A549 treated with DMSO at 1 μM for 4 hours (cell line): ENCODE results near the gene C11orf16. TPM values are rescaled to one million over a fixed set of nuclear protein-coding genes. Genes with fewer than 3 reads are reported as not detected.

Experiments used
- total RNA-seq: library from RNA; stranded (reverse); fragments of 200-300 nt; extraction: Qiagen RNA extraction; gene quantifications from 5 replicates; pipeline ENCODE4 v1.2.3, GENCODE V29; 2022; ENCODE audit warnings: low read depth

C11orf16 gene, protein sequence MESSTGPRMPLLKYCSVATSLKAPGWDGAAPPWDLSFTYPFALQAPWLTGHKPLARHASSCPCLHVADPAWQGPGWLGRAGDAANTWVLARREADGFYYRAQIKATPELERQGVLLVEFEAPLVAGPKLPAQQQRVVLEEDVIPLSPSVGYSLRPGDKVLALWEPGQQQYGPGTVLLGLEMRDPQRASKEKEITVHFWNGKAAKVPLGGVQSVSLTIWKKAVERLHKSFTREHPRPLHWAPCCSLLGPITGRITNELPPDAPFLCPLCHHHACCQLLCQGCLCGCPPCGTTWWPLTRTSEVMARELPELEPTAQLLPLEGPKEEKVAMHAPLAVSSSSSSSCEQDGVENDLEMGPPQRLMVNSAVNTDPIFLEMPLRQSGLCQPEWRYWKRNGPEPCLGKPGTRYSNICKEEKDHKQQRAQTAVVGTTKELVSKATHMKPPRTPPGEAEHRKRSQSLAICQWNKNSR
- total RNA-seq, result not detected in 5 replicates

DNA sequence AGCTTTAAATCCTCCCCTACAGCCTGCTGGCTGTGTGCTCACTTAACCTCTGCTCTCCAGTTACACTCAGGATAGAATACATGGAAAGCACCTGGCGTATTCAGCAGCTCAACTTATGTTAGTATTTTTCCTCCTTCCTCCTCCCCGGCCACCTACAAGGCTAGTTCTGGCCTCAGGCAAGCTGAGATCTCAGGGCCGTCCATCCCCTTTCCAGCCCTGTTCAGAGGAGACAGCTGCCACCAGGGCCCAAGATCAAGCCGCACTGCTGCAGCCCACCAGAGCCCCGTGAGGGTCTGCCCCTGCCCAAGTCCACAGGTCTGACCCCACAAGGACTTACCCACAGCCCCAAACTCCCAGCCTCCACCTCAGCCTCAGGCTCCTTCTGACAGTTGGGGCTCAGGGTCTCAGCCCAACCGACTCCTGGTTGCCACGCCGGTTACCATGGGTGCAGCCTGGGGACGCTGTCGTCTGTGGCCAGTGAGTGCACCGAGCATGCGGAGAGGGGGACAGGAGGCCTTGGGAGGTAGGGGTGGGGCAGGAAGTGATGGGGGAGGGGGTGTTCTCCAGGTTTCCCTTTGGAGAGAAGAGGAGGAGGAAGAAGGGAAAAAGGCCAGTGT lies at the start of gene C11orf16:
TSS of gene C11orf16 (minus strand) at position 384 of the 617 bp plus-strand sequence. CDS start 639 bp downstream, outside the sequence.

DNA sequence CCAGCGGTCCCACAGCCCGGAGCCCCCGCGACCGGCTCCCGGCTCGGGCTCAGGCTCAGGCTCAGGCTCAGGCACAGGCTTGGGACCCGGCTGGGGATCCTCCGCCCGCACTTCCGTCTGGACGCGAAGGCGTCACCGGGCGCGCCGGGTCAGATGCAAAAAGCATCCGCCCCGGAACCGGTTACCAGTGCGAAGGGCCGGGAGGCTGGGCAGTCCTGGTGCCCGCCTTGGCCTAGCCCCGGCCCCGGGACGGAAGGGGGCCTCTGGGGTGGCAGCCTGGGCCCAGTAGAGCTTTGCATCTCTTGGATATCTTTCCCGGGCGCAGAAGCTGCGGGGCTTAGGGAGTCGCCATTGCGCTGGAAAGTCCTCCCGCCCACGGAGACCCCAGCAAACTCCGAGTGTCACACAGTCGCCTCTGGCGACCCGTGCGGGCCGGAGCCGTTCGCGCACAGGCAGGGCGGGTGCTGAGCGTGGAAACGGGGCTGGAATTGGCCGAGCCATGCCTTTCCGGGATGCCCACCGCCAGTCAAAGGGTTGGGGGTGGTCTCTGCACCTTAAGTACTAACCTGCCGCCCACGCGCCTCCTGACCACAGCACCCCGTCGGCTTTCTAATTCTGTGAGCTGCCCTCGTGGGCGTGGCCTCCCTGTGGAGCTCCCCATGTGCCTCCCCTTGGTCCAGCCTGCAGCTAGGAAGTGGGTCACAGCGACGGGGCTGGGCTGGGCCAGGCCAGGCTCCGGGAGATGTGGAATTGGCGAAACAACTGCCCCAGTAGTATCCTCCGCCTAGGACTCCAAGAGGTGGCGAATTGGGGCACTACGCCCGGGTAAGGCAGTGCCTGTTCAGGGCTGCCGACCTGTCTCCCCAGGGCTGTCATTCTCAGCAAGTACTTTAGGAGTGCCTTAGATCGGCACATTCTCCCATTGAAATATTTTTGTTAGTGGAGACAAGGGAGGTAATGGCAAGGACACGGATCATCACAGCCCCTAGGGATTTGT lies 31.9 kb upstream of the C11orf16 start, which contains the start of gene TMEM9B:
TSS of gene TMEM9B (minus strand) at position 119 of the 997 bp plus-strand sequence. CDS start 129 bp downstream, outside the sequence.

DNA sequence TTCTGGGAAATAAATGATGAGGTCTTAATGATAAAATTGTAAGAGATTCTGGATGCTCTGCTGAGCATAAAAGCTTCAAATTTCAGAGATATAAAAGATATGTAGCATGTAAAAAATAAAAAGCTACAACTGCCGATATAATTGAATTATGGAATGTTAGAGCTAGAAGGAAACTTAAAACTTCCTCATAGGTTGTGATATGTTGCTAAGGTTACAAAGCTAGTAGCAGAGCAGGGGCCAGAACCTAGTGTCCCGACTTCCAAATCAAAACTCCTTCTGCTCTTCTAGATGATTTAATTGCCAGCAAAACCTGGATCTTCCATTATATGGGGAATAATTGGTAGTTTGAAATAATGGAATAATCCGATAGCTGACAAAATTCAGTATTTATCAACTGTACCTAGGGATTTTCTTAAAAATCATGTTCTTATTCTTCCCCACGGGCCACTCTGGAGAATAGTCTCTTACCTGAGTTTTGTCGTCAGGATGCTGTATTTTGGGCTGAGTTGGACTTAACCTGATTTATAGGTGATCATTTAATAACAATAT lies 9.8 kb upstream of the C11orf16 start, which contains the start of gene ASCL3:
TSS of gene ASCL3 (minus strand) at position 499 of the 549 bp plus-strand sequence. CDS start 4,855 bp downstream, outside the sequence.

DNA sequence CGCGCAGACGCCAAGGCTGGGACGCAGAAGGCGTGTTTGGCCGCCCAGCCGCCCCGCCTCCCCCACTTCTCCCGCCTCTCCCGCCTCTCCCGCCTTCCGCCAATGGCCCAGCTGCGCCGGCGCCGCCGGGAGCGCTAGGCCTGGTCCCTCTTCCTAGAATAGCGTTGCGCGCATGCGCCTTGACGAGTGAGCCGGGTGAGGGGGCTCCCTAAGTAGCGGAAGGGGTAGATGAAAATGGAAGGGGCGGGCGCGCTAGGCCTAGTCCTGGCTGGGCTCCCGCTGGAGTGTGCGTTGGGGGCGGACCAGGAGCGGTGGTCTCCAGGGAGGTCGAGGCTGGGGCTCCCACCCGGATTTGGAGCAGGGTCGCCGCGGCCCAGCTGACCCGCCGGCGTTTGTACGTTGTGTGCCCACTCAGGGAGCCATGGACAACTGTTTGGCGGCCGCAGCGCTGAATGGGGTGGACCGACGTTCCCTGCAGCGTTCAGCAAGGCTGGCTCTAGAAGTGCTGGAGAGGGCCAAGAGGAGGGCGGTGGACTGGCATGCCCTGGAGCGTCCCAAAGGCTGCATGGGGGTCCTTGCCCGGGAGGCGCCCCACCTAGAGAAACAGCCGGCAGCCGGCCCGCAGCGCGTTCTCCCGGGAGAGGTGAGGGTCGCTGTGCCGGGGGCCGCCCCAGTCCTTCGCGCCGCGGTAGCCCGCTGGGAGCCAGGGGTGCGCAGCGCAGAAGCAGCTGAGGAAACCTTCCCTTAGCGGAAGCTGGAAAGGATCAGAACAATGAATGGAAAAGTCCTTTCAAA lies 21.5 kb downstream of the C11orf16 start, which contains the start of gene AKIP1:
TSS of gene AKIP1 (plus strand) at position 161 of the 795 bp plus-strand sequence. CDS start at position 422, 261 bp downstream.

Other genes with a start within 250 kb of the C11orf16 start
- 41.4 to 50.2 TPM (median 44.0 TPM) in 5 replicates for gene AKIP1, start 21.8 kb downstream of the C11orf16 start, total RNA-seq
- not detected in 5 replicates for gene ASCL3, start 10.1 kb upstream of the C11orf16 start, total RNA-seq
- 32.6 to 48.4 TPM (median 40.1 TPM) in 5 replicates for gene TMEM9B, start 31.5 kb upstream of the C11orf16 start, total RNA-seq
- 1.1 to 1.6 TPM (median 1.3 TPM) in 5 replicates for gene NRIP3, start 71.1 kb upstream of the C11orf16 start, total RNA-seq
- gene SCUBE2, start 158.7 kb upstream of the C11orf16 start, total RNA-seq, result 0.21 to 0.52 TPM (median 0.44 TPM) in 5 replicates